CD8-positive, alpha-beta memory T cell (primary cell): ENCODE data around the gene FMN1. TPM values are rescaled to one million over a fixed set of nuclear protein-coding genes. Genes with fewer than 3 reads are reported as not detected.

Source experiments
- CTCF ChIA-PET: fragments of 350-600 bp; sonication (Branson Sonifier 250); formaldehyde crosslinking; loops from one replicate; lab custom pipeline; 2021; ENCODE audit warnings: antibody characterized with exemption; lab: Charles Lee
- POLR2A ChIA-PET: fragments of 350-600 bp; sonication (Branson Sonifier 250); formaldehyde crosslinking; loops from one replicate; lab custom pipeline; 2021; ENCODE audit warnings: antibody characterized with exemption; lab: Charles Lee
- DNase-seq, 5 donors: peaks; one replicate each; pipeline versions ENCODE4 v3.0.0 to v3.0.0-alpha.2; 2020 to 2022; ENCODE audit warnings: mixed read lengths in 1 of 5
- H3K27ac ChIP-seq: one replicate; pipeline ENCODE4 v1.7.0; 2013; ENCODE audit warnings: low read depth, mild to moderate bottlenecking, low read length, moderate library complexity
- H3K27me3 ChIP-seq: 2 replicates; pipeline ENCODE4 v1.7.0; 2013; ENCODE audit warnings: low read length, mild to moderate bottlenecking; ENCODE audit not compliant: insufficient read depth, poor library complexity, severe bottlenecking
- H3K36me3 ChIP-seq: 2 replicates; pipeline ENCODE4 v1.7.0; 2013; ENCODE audit warnings: mild to moderate bottlenecking, low read length, moderate library complexity; ENCODE audit not compliant: insufficient read depth
- H3K4me1 ChIP-seq: 2 replicates; pipeline ENCODE4 v1.7.0; 2013; ENCODE audit warnings: mild to moderate bottlenecking, low read length, moderate library complexity; ENCODE audit not compliant: insufficient read depth
- H3K4me3 ChIP-seq: 2 replicates; pipeline ENCODE4 v1.7.0; 2013; ENCODE audit warnings: mild to moderate bottlenecking, low read length
- H3K9me3 ChIP-seq: 2 replicates; pipeline ENCODE4 v1.7.0; 2013; ENCODE audit warnings: mild to moderate bottlenecking, low read length
- H3K27ac Mint-ChIP-seq, 8 donors: one replicate each; pipeline ENCODE4 v1.8.0; 2020 to 2021; ENCODE audit warnings: mixed read lengths in 8 of 8, mild to moderate bottlenecking in 6 of 8, inconsistent platforms in 3 of 8, moderate library complexity in 3 of 8
- H3K27me3 Mint-ChIP-seq, 2 donors: one replicate each; pipeline ENCODE4 v1.8.0; 2020 to 2021; ENCODE audit warnings: mixed read lengths in 2 of 2, mild to moderate bottlenecking in 1 of 2, moderate library complexity in 1 of 2
- H3K36me3 Mint-ChIP-seq, 3 donors: one replicate each; pipeline ENCODE4 v1.8.0; 2020 to 2021; ENCODE audit warnings: mixed read lengths in 3 of 3, inconsistent platforms in 1 of 3, mild to moderate bottlenecking in 1 of 3
- H3K4me1 Mint-ChIP-seq, 3 donors: one replicate each; pipeline ENCODE4 v1.8.0; 2020 to 2021; ENCODE audit warnings: mixed read lengths in 3 of 3, inconsistent platforms in 1 of 3, mild to moderate bottlenecking in 1 of 3
- H3K4me3 Mint-ChIP-seq, 7 donors: one replicate each; pipeline ENCODE4 v1.8.0; 2020 to 2021; ENCODE audit warnings: mixed read lengths in 7 of 7, mild to moderate bottlenecking in 6 of 7, moderate library complexity in 4 of 7, inconsistent platforms in 2 of 7
- H3K9me3 Mint-ChIP-seq, 5 donors: one replicate each; pipeline ENCODE4 v1.8.0; 2020 to 2022; ENCODE audit warnings: mixed read lengths in 5 of 5, mild to moderate bottlenecking in 3 of 5, moderate library complexity in 2 of 5, inconsistent platforms in 1 of 5
- polyA plus RNA-seq: library from polyadenylated mRNA; unstranded; fragments of 300-500 nt; fragmentation: Illumina TruSeq; gene quantifications from one replicate; pipeline ENCODE4 v1.2.3, GENCODE V29; 2021
- total RNA-seq, 2 experiments: library from RNA; stranded (reverse); gene quantifications; one replicate each; pipeline ENCODE4 v1.2.3, GENCODE V29; 2021

FMN1 gene
- total and polyA plus RNA-seq, 3 experiments from 2014 or later = 0.09 to 0.24 (median 0.11) TPM

- Histone ChIP-seq H3K27ac (no peak overlapping the region), H3K4me3 (no peak overlapping the region), H3K4me1 (peaks cover 10% of the 10 kb centered on the region), H3K36me3 (no peaks in the 10 kb centered on the region), H3K9me3 (no peaks in the 10 kb centered on the region), H3K27me3 (no peaks in the 10 kb centered on the region)
- Mint-ChIP-seq H3K9me3 (peaks cover 0 to 7% (median 0%) of the 10 kb centered on the region in 5 donors), H3K4me1 (peaks cover 0 to 23% (median 12%) of the 10 kb centered on the region in 3 donors), H3K36me3 (no peaks in the 10 kb centered on the region), H3K27me3 (no peaks in the 10 kb centered on the region), H3K4me3 (no peak overlapping the region), H3K27ac (peak overlapping the region in 3 of 8 donors; percentile 20 to 63 (median 56))
- peak in 4 of 5 donors; percentile 6 to 65 (median 33) for DNase-seq
- POLR2A ChIA-PET = no interaction called here
- CTCF ChIA-PET = no interaction called here
These were observed 32.2 kb upstream of the FMN1 start for GRCh38 chr15:33226559-33227181.

GRCh38 chr15:33218071-33218491 is 23.6 kb upstream of the FMN1 start:
- Histone ChIP-seq H3K4me3 (no peak overlapping the region), H3K27ac (no peak overlapping the region), H3K36me3 (no peaks in the 10 kb centered on the region), H3K9me3 (no peaks in the 10 kb centered on the region), H3K27me3 (no peaks in the 10 kb centered on the region), H3K4me1 (no peaks in the 10 kb centered on the region)
- Mint-ChIP-seq H3K9me3 (peaks cover 0 to 13% (median 2%) of the 10 kb centered on the region in 5 donors), H3K27me3 (peaks cover 0 to 1% of the 10 kb centered on the region in 2 donors), H3K27ac (no peak overlapping the region), H3K36me3 (no peaks in the 10 kb centered on the region), H3K4me1 (no peaks in the 10 kb centered on the region), H3K4me3 (no peak overlapping the region)
- ChIA-PET POLR2A (no interaction called here), CTCF (no interaction called here)
- DNase-seq = no peak

- no peaks in the 10 kb centered on the region for H3K36me3 Mint-ChIP-seq
- no peak overlapping the region for H3K27ac ChIP-seq
- no peak for DNase-seq
- no peaks in the 10 kb centered on the region for H3K9me3 ChIP-seq
- no peaks in the 10 kb centered on the region for H3K27me3 ChIP-seq
- no peaks in the 10 kb centered on the region for H3K36me3 ChIP-seq
- H3K4me1 ChIP-seq = no peaks in the 10 kb centered on the region
- ChIA-PET POLR2A (no interaction called here), CTCF (no interaction called here)
- H3K27me3 Mint-ChIP-seq = no peaks in the 10 kb centered on the region
- H3K27ac Mint-ChIP-seq = no peak overlapping the region
- H3K4me3 Mint-ChIP-seq = no peak overlapping the region
- H3K4me3 ChIP-seq = no peak overlapping the region
- peaks cover 0 to 9% (median under 1%) of the 10 kb centered on the region in 5 donors for H3K9me3 Mint-ChIP-seq
- no peaks in the 10 kb centered on the region for H3K4me1 Mint-ChIP-seq
These were observed 21.7 kb upstream of the FMN1 start for GRCh38 chr15:33215941-33216872.

GRCh38 chr15:33211176-33211808 is 16.8 kb upstream of the FMN1 start:
- Histone ChIP-seq H3K27ac (no peak overlapping the region), H3K4me3 (no peak overlapping the region), H3K4me1 (no peaks in the 10 kb centered on the region), H3K27me3 (no peaks in the 10 kb centered on the region), H3K36me3 (no peaks in the 10 kb centered on the region), H3K9me3 (no peaks in the 10 kb centered on the region)
- CTCF ChIA-PET = no interaction called here
- Mint-ChIP-seq H3K4me3 (no peak overlapping the region), H3K27ac (no peak overlapping the region), H3K4me1 (peaks cover 0 to 5% (median 0%) of the 10 kb centered on the region in 3 donors), H3K27me3 (peaks cover 0 to 1% of the 10 kb centered on the region in 2 donors), H3K36me3 (no peaks in the 10 kb centered on the region), H3K9me3 (peaks cover 0 to 6% (median 0%) of the 10 kb centered on the region in 5 donors)
- DNase-seq = no peak
- POLR2A ChIA-PET = no interaction called here

- H3K4me3 Mint-ChIP-seq = no peak overlapping the region
- peaks cover 0 to 5% (median 0%) of the 10 kb centered on the region in 3 donors for H3K4me1 Mint-ChIP-seq
- CTCF ChIA-PET = no interaction called here
- H3K4me3 ChIP-seq = no peak overlapping the region
- no peak overlapping the region for H3K27ac ChIP-seq
- H3K4me1 ChIP-seq = no peaks in the 10 kb centered on the region
- H3K27ac Mint-ChIP-seq = no peak overlapping the region
- H3K36me3 Mint-ChIP-seq = no peaks in the 10 kb centered on the region
- H3K27me3 ChIP-seq = no peaks in the 10 kb centered on the region
- POLR2A ChIA-PET = no interaction called here
- H3K36me3 ChIP-seq = no peaks in the 10 kb centered on the region
- no peaks in the 10 kb centered on the region for H3K9me3 ChIP-seq
- peaks cover 0 to 6% (median 0%) of the 10 kb centered on the region in 5 donors for H3K9me3 Mint-ChIP-seq
- peaks cover 0 to 1% of the 10 kb centered on the region in 2 donors for H3K27me3 Mint-ChIP-seq
- DNase-seq = no peak
These were observed 15.3 kb upstream of the FMN1 start for GRCh38 chr15:33209575-33210481.

- Histone ChIP-seq H3K27ac (no peak overlapping the region), H3K4me1 (no peaks in the 10 kb centered on the region), H3K4me3 (no peak overlapping the region), H3K36me3 (no peaks in the 10 kb centered on the region), H3K9me3 (no peaks in the 10 kb centered on the region), H3K27me3 (no peaks in the 10 kb centered on the region)
- no peak for DNase-seq
- Mint-ChIP-seq H3K27ac (no peak overlapping the region), H3K4me1 (peaks cover 0 to 5% (median 0%) of the 10 kb centered on the region in 3 donors), H3K27me3 (peaks cover 0 to 1% of the 10 kb centered on the region in 2 donors), H3K4me3 (no peak overlapping the region), H3K9me3 (peaks cover 0 to 6% (median 0%) of the 10 kb centered on the region in 5 donors), H3K36me3 (no peaks in the 10 kb centered on the region)
- POLR2A ChIA-PET = no interaction called here
- CTCF ChIA-PET = no interaction called here
These were observed 13.1 kb upstream of the FMN1 start for GRCh38 chr15:33207646-33208045.

GRCh38 chr15:33206366-33206765 is 11.9 kb upstream of the FMN1 start:
- no peak for DNase-seq
- POLR2A ChIA-PET = no interaction called here
- Histone ChIP-seq H3K27ac (no peak overlapping the region), H3K36me3 (no peaks in the 10 kb centered on the region), H3K27me3 (no peaks in the 10 kb centered on the region), H3K4me3 (no peak overlapping the region), H3K4me1 (peaks cover 11% of the 10 kb centered on the region), H3K9me3 (no peaks in the 10 kb centered on the region)
- Mint-ChIP-seq H3K4me1 (peaks cover 6 to 16% (median 7%) of the 10 kb centered on the region in 3 donors), H3K36me3 (no peaks in the 10 kb centered on the region), H3K4me3 (no peak overlapping the region), H3K27ac (no peak overlapping the region), H3K27me3 (peaks cover 0 to 3% of the 10 kb centered on the region in 2 donors), H3K9me3 (peaks cover 0 to 6% (median 0%) of the 10 kb centered on the region in 5 donors)
- CTCF ChIA-PET = no interaction called here
